Activated T-cell treated with anti-CD3 and anti-CD28 coated beads for 1 hour (primary cell): ENCODE measurements around the gene DHCR7.
A peak's percentile ranks its signal among the peaks of the same experiment; 100 is the strongest.

Source experiments
- DNase-seq: peaks from one replicate; pipeline ENCODE4 v3.0.0-alpha.2; 2020; ENCODE audit warnings: low read depth

The DHCR7 gene

GRCh38 chr11:71448257-71449171, at the start of gene DHCR7:
Gene DHCR7, minus strand, starts transcription at chr11:71448393. Its CDS starts 3,441 bp downstream, at chr11:71444952.
- DNase-seq = peak; percentile 87

- DNase-seq = no peak
Measured at GRCh38 chr11:71496421-71496820, 48.2 kb upstream of the DHCR7 start.

GRCh38 chr11:71495286-71496230, 47.4 kb upstream of the DHCR7 start:
- DNase-seq = no peak

GRCh38 chr11:71491940-71492339, 43.7 kb upstream of the DHCR7 start:
- no peak for DNase-seq

GRCh38 chr11:71491531-71491930, 43.3 kb upstream of the DHCR7 start:
- no peak for DNase-seq

- DNase-seq = no peak
Measured at GRCh38 chr11:71490731-71491390, 42.7 kb upstream of the DHCR7 start.

- no peak for DNase-seq
Measured at GRCh38 chr11:71490044-71490730, 42.0 kb upstream of the DHCR7 start.

- no peak for DNase-seq
Measured at GRCh38 chr11:71489311-71490043, 41.3 kb upstream of the DHCR7 start.

GRCh38 chr11:71488681-71489270, 40.6 kb upstream of the DHCR7 start:
- DNase-seq = no peak

- DNase-seq = no peak
Measured at GRCh38 chr11:71486320-71486719, 38.1 kb upstream of the DHCR7 start.

GRCh38 chr11:71485466-71485865, 37.3 kb upstream of the DHCR7 start:
- no peak for DNase-seq

- no peak for DNase-seq
Measured at GRCh38 chr11:71485063-71485399, 36.8 kb upstream of the DHCR7 start.

- no peak for DNase-seq
Measured at GRCh38 chr11:71484248-71485062, 36.3 kb upstream of the DHCR7 start.

- no peak for DNase-seq
Measured at GRCh38 chr11:71483692-71484091, 35.5 kb upstream of the DHCR7 start.

- DNase-seq = no peak
Measured at GRCh38 chr11:71482746-71483364, 34.7 kb upstream of the DHCR7 start.

GRCh38 chr11:71482216-71482615, 34.0 kb upstream of the DHCR7 start:
- no peak for DNase-seq

- no peak for DNase-seq
Measured at GRCh38 chr11:71481101-71481960, 33.1 kb upstream of the DHCR7 start.

GRCh38 chr11:71478528-71478840, 30.3 kb upstream of the DHCR7 start:
- DNase-seq = no peak
